ENCODE data around the gene ANKRD27.

ANKRD27 gene

GRCh38 chr19:32638625-32639024 lies 36.4 kb downstream of the ANKRD27 start:
- Histone ChIP-seq H3K27ac (ENCODE audit: low read depth, low read length) (no peak overlapping the region), H3K36me3 (ENCODE audit: control insufficient read depth in 1 of 2, insufficient read depth in 2 of 2, low read length in 2 of 2) (peaks cover 40 to 73% of the 10 kb centered on the region in 2 donors), H3K9ac (ENCODE audit: low read depth in 1 of 2, low read length in 2 of 2) (no peak overlapping the region)

GRCh38 chr19:32637480-32637879 lies 37.5 kb downstream of the ANKRD27 start:
- no peak overlapping the region for H3K27ac ChIP-seq (ENCODE audit: low read depth, low read length)
- no peaks in the 10 kb centered on the region for H3K9me3 ChIP-seq (ENCODE audit: control insufficient read depth in 1 of 2, low read length in 2 of 2)
- H3K4me1 ChIP-seq (ENCODE audit: control insufficient read depth in 1 of 2, insufficient read depth in 2 of 2, low read length in 2 of 2), result no peaks in the 10 kb centered on the region
- peaks cover 32 to 66% of the 10 kb centered on the region in 2 donors for H3K36me3 ChIP-seq (ENCODE audit: control insufficient read depth in 1 of 2, insufficient read depth in 2 of 2, low read length in 2 of 2)
- no peak overlapping the region for H3K9ac ChIP-seq (ENCODE audit: low read depth in 1 of 2, low read length in 2 of 2)
- no peak overlapping the region for H3K4me3 ChIP-seq (ENCODE audit: low read depth in 1 of 2, low read length in 2 of 2)
- H3K27me3 ChIP-seq (ENCODE audit: control insufficient read depth in 1 of 2, insufficient read depth in 2 of 2, low read length in 2 of 2), result no peaks in the 10 kb centered on the region

More at GRCh38 chr19:32638625-32639024, 36.4 kb downstream of the ANKRD27 start:
- no peak overlapping the region for H3K4me3 ChIP-seq (ENCODE audit: low read depth in 1 of 2, low read length in 2 of 2)
- no peaks in the 10 kb centered on the region for H3K27me3 ChIP-seq (ENCODE audit: control insufficient read depth in 1 of 2, insufficient read depth in 2 of 2, low read length in 2 of 2)
- no peaks in the 10 kb centered on the region for H3K9me3 ChIP-seq (ENCODE audit: control insufficient read depth in 1 of 2, low read length in 2 of 2)
- H3K4me1 ChIP-seq (ENCODE audit: control insufficient read depth in 1 of 2, insufficient read depth in 2 of 2, low read length in 2 of 2), result no peaks in the 10 kb centered on the region

DNA sequence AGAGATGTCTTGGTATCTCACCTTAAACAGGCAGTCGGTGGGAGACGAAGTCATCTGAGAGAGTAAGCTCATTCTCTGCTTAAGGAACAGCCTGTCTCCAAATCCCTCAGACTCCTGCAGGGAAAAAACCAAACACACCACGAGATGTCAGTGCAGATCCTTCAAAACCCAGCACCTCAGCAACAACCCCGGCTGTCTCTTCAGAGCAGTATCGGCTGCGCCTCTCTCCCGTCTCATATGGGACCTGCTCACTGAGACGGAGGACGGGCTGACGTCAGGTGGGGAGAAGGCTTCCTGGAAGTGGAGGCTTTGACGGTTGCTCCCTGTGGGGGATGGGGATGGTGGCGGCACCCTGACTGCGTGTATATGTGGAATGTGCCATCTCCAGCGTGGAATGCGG lies 43.6 kb downstream of the ANKRD27 start:
- Histone ChIP-seq H3K27me3 (ENCODE audit: control insufficient read depth in 1 of 2, insufficient read depth in 2 of 2, low read length in 2 of 2) (no peaks in the 10 kb centered on the region), H3K36me3 (ENCODE audit: control insufficient read depth in 1 of 2, insufficient read depth in 2 of 2, low read length in 2 of 2) (peaks cover 16 to 56% of the 10 kb centered on the region in 2 donors), H3K4me3 (ENCODE audit: low read depth in 1 of 2, low read length in 2 of 2) (no peak overlapping the region), H3K9ac (ENCODE audit: low read depth in 1 of 2, low read length in 2 of 2) (no peak overlapping the region), H3K27ac (ENCODE audit: low read depth, low read length) (no peak overlapping the region), H3K9me3 (ENCODE audit: control insufficient read depth in 1 of 2, low read length in 2 of 2) (no peaks in the 10 kb centered on the region), H3K4me1 (ENCODE audit: control insufficient read depth in 1 of 2, insufficient read depth in 2 of 2, low read length in 2 of 2) (no peaks in the 10 kb centered on the region)

DNA sequence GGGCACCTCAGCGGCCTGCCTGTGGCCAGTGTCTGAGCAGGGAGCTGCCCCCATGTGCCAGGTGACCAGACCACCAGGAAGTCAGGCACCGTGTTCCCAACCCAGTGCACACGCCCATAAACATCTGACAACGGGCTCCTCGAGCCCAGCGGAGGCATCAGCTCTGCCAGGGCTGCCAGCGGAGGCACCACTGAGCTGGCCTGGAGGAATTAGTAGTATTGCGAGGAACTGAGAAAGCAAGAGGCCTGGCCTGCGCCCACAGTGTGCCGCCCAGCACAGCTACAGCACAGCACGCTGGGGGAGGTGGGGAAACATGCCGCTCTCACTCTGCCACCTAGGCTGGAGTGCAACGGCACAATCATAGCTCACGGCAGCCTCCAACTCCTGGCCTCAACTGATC lies 44.6 kb downstream of the ANKRD27 start:
- Histone ChIP-seq H3K9ac (ENCODE audit: low read depth in 1 of 2, low read length in 2 of 2) (no peak overlapping the region), H3K4me1 (ENCODE audit: control insufficient read depth in 1 of 2, insufficient read depth in 2 of 2, low read length in 2 of 2) (no peaks in the 10 kb centered on the region), H3K27ac (ENCODE audit: low read depth, low read length) (no peak overlapping the region), H3K36me3 (ENCODE audit: control insufficient read depth in 1 of 2, insufficient read depth in 2 of 2, low read length in 2 of 2) (peaks cover 8 to 54% of the 10 kb centered on the region in 2 donors), H3K27me3 (ENCODE audit: control insufficient read depth in 1 of 2, insufficient read depth in 2 of 2, low read length in 2 of 2) (no peaks in the 10 kb centered on the region), H3K4me3 (ENCODE audit: low read depth in 1 of 2, low read length in 2 of 2) (no peak overlapping the region), H3K9me3 (ENCODE audit: control insufficient read depth in 1 of 2, low read length in 2 of 2) (no peaks in the 10 kb centered on the region)

- Histone ChIP-seq H3K27me3 (ENCODE audit: control insufficient read depth in 1 of 2, insufficient read depth in 2 of 2, low read length in 2 of 2) (no peaks in the 10 kb centered on the region), H3K27ac (ENCODE audit: low read depth, low read length) (no peak overlapping the region), H3K4me1 (ENCODE audit: control insufficient read depth in 1 of 2, insufficient read depth in 2 of 2, low read length in 2 of 2) (no peaks in the 10 kb centered on the region), H3K9ac (ENCODE audit: low read depth in 1 of 2, low read length in 2 of 2) (no peak overlapping the region), H3K9me3 (ENCODE audit: control insufficient read depth in 1 of 2, low read length in 2 of 2) (no peaks in the 10 kb centered on the region), H3K4me3 (ENCODE audit: low read depth in 1 of 2, low read length in 2 of 2) (no peak overlapping the region), H3K36me3 (ENCODE audit: control insufficient read depth in 1 of 2, insufficient read depth in 2 of 2, low read length in 2 of 2) (peaks cover 11 to 62% of the 10 kb centered on the region in 2 donors)
Observed at GRCh38 chr19:32627714-32628270, 47.2 kb downstream of the ANKRD27 start.

- no peaks in the 10 kb centered on the region for H3K4me1 ChIP-seq (ENCODE audit: control insufficient read depth in 1 of 2, insufficient read depth in 2 of 2, low read length in 2 of 2)
- peaks cover 14 to 68% of the 10 kb centered on the region in 2 donors for H3K36me3 ChIP-seq (ENCODE audit: control insufficient read depth in 1 of 2, insufficient read depth in 2 of 2, low read length in 2 of 2)
- H3K9ac ChIP-seq (ENCODE audit: low read depth in 1 of 2, low read length in 2 of 2), result no peak overlapping the region
- H3K27me3 ChIP-seq (ENCODE audit: control insufficient read depth in 1 of 2, insufficient read depth in 2 of 2, low read length in 2 of 2), result no peaks in the 10 kb centered on the region
- no peaks in the 10 kb centered on the region for H3K9me3 ChIP-seq (ENCODE audit: control insufficient read depth in 1 of 2, low read length in 2 of 2)
- H3K27ac ChIP-seq (ENCODE audit: low read depth, low read length), result no peak overlapping the region
- no peak overlapping the region for H3K4me3 ChIP-seq (ENCODE audit: low read depth in 1 of 2, low read length in 2 of 2)
Observed at GRCh38 chr19:32626969-32627368, 48.0 kb downstream of the ANKRD27 start.

GRCh38 chr19:32624410-32624809 lies 50.6 kb downstream of the ANKRD27 start:
- H3K9me3 ChIP-seq (ENCODE audit: control insufficient read depth in 1 of 2, low read length in 2 of 2), result no peaks in the 10 kb centered on the region
- H3K9ac ChIP-seq (ENCODE audit: low read depth in 1 of 2, low read length in 2 of 2), result no peak overlapping the region
- H3K4me1 ChIP-seq (ENCODE audit: control insufficient read depth in 1 of 2, insufficient read depth in 2 of 2, low read length in 2 of 2), result no peaks in the 10 kb centered on the region
- no peak overlapping the region for H3K4me3 ChIP-seq (ENCODE audit: low read depth in 1 of 2, low read length in 2 of 2)
- H3K27me3 ChIP-seq (ENCODE audit: control insufficient read depth in 1 of 2, insufficient read depth in 2 of 2, low read length in 2 of 2), result no peaks in the 10 kb centered on the region
- H3K36me3 ChIP-seq (ENCODE audit: control insufficient read depth in 1 of 2, insufficient read depth in 2 of 2, low read length in 2 of 2), result peaks cover 20 to 62% of the 10 kb centered on the region in 2 donors
- no peak overlapping the region for H3K27ac ChIP-seq (ENCODE audit: low read depth, low read length)

GRCh38 chr19:32622002-32622401 lies 53.0 kb downstream of the ANKRD27 start:
- Histone ChIP-seq H3K36me3 (ENCODE audit: control insufficient read depth in 1 of 2, insufficient read depth in 2 of 2, low read length in 2 of 2) (peaks cover 18 to 65% of the 10 kb centered on the region in 2 donors), H3K9ac (ENCODE audit: low read depth in 1 of 2, low read length in 2 of 2) (no peak overlapping the region), H3K27ac (ENCODE audit: low read depth, low read length) (no peak overlapping the region), H3K4me3 (ENCODE audit: low read depth in 1 of 2, low read length in 2 of 2) (no peak overlapping the region), H3K4me1 (ENCODE audit: control insufficient read depth in 1 of 2, insufficient read depth in 2 of 2, low read length in 2 of 2) (no peaks in the 10 kb centered on the region), H3K9me3 (ENCODE audit: control insufficient read depth in 1 of 2, low read length in 2 of 2) (no peaks in the 10 kb centered on the region), H3K27me3 (ENCODE audit: control insufficient read depth in 1 of 2, insufficient read depth in 2 of 2, low read length in 2 of 2) (no peaks in the 10 kb centered on the region)

GRCh38 chr19:32619051-32619685 lies 55.8 kb downstream of the ANKRD27 start:
- Histone ChIP-seq H3K36me3 (ENCODE audit: control insufficient read depth in 1 of 2, insufficient read depth in 2 of 2, low read length in 2 of 2) (peaks cover 26 to 76% of the 10 kb centered on the region in 2 donors), H3K9ac (ENCODE audit: low read depth in 1 of 2, low read length in 2 of 2) (no peak overlapping the region), H3K4me1 (ENCODE audit: control insufficient read depth in 1 of 2, insufficient read depth in 2 of 2, low read length in 2 of 2) (no peaks in the 10 kb centered on the region), H3K9me3 (ENCODE audit: control insufficient read depth in 1 of 2, low read length in 2 of 2) (no peaks in the 10 kb centered on the region), H3K4me3 (ENCODE audit: low read depth in 1 of 2, low read length in 2 of 2) (no peak overlapping the region), H3K27ac (ENCODE audit: low read depth, low read length) (no peak overlapping the region), H3K27me3 (ENCODE audit: control insufficient read depth in 1 of 2, insufficient read depth in 2 of 2, low read length in 2 of 2) (no peaks in the 10 kb centered on the region)

- peaks cover 32 to 63% of the 10 kb centered on the region in 2 donors for H3K36me3 ChIP-seq (ENCODE audit: control insufficient read depth in 1 of 2, insufficient read depth in 2 of 2, low read length in 2 of 2)
Observed at GRCh38 chr19:32615569-32615968, 59.4 kb downstream of the ANKRD27 start.

More at GRCh38 chr19:32615569-32615968, 59.4 kb downstream of the ANKRD27 start:
- no peaks in the 10 kb centered on the region for H3K9me3 ChIP-seq (ENCODE audit: control insufficient read depth in 1 of 2, low read length in 2 of 2)
- H3K27ac ChIP-seq (ENCODE audit: low read depth, low read length), result no peak overlapping the region
- no peak overlapping the region for H3K4me3 ChIP-seq (ENCODE audit: low read depth in 1 of 2, low read length in 2 of 2)
- no peak overlapping the region for H3K9ac ChIP-seq (ENCODE audit: low read depth in 1 of 2, low read length in 2 of 2)
- H3K4me1 ChIP-seq (ENCODE audit: control insufficient read depth in 1 of 2, insufficient read depth in 2 of 2, low read length in 2 of 2), result no peaks in the 10 kb centered on the region
- no peaks in the 10 kb centered on the region for H3K27me3 ChIP-seq (ENCODE audit: control insufficient read depth in 1 of 2, insufficient read depth in 2 of 2, low read length in 2 of 2)
